WTC11 (cell line): ENCODE results near the gene ABHD3. TPM values are rescaled to one million over a fixed set of nuclear protein-coding genes. Genes with fewer than 3 reads are reported as not detected.

Experiments used
- ATAC-seq: fragments of 200-7000 bp; cut with Tn5 transposase; 2 replicates; pipeline ENCODE4 v1.10.0; 2021; ENCODE audit warnings: mild to moderate bottlenecking, moderate library complexity
- CTCF ChIA-PET: fragments of 300-600 bp; sonication (Branson Sonifier 250); formaldehyde crosslinking; loops from one replicate; lab custom pipeline; 2021; ENCODE audit warnings: antibody characterized with exemption; lab: Charles Lee
- POLR2A ChIA-PET: fragments of 350-600 bp; sonication (Branson Sonifier 250); formaldehyde crosslinking; loops from one replicate; lab custom pipeline; 2021; ENCODE audit warnings: antibody characterized with exemption; lab: Charles Lee
- DNase-seq: peaks from one replicate; pipeline ENCODE4 v3.0.0; 2021; ENCODE audit warnings: low spot score
- H3K27ac Mint-ChIP-seq: 2 replicates; pipeline ENCODE4 v1.8.0; 2021; ENCODE audit warnings: mixed read lengths
- H3K27me3 Mint-ChIP-seq: 2 replicates; pipeline ENCODE4 v1.8.0; 2021; ENCODE audit warnings: low read depth, mild to moderate bottlenecking, moderate library complexity, mixed read lengths
- H3K36me3 Mint-ChIP-seq: 2 replicates; pipeline ENCODE4 v1.8.0; 2021; ENCODE audit warnings: mixed read lengths
- H3K4me1 Mint-ChIP-seq: 2 replicates; pipeline ENCODE4 v1.8.0; 2022; ENCODE audit warnings: mixed read lengths
- H3K4me3 Mint-ChIP-seq: 2 replicates; pipeline ENCODE4 v1.8.0; 2021; ENCODE audit warnings: mild to moderate bottlenecking, moderate library complexity, mixed read lengths
- H3K9me3 Mint-ChIP-seq: 2 replicates; pipeline ENCODE4 v1.8.0; 2021; ENCODE audit warnings: mixed read lengths
- ATF1 ChIP-seq: sonication (generic); formaldehyde crosslinking; IDR thresholded peaks from 2 replicates; pipeline ENCODE4 v1.8.1; 2023; ENCODE audit warnings: mild to moderate bottlenecking, moderate library complexity, missing genetic modification reagents
- CREB1 ChIP-seq: sonication (generic); formaldehyde crosslinking; IDR thresholded peaks from 2 replicates; pipeline ENCODE4 v1.8.0; 2023; ENCODE audit warnings: mild to moderate bottlenecking, missing genetic modification reagents
- CTCF ChIP-seq: fragments of 200-600 bp; IDR thresholded peaks from 2 replicates; pipeline ENCODE4 v1.8.0; 2022; ENCODE audit warnings: antibody characterized with exemption
- EMX1 ChIP-seq: fragments of 250-450 bp; sonication (Bioruptor Pico); IDR thresholded peaks from 2 replicates; pipeline ENCODE4 v1.8.0; 2021; ENCODE audit warnings: mild to moderate bottlenecking
- FOXK1 ChIP-seq: sonication (generic); formaldehyde crosslinking; IDR thresholded peaks from 2 replicates; pipeline ENCODE4 v1.8.0; 2022; ENCODE audit warnings: mild to moderate bottlenecking, moderate library complexity, missing genetic modification reagents
- GABPB1 ChIP-seq: sonication (generic); formaldehyde crosslinking; IDR thresholded peaks from 2 replicates; pipeline ENCODE4 v1.8.1; 2023; ENCODE audit warnings: mild to moderate bottlenecking, missing genetic modification reagents
- GRHL2 ChIP-seq: fragments of 250-450 bp; sonication (Bioruptor Pico); IDR thresholded peaks from 2 replicates; pipeline ENCODE4 v1.8.0; 2022; ENCODE audit warnings: mild to moderate bottlenecking, moderate library complexity; ENCODE audit not compliant: insufficient replicate concordance, severe bottlenecking
- GTF2I ChIP-seq: fragments of 250-450 bp; sonication (Bioruptor Pico); conservative IDR thresholded peaks from 2 replicates; pipeline ENCODE4 v1.4.0; 2021; ENCODE audit warnings: mild to moderate bottlenecking
- IRF2 ChIP-seq: sonication (generic); formaldehyde crosslinking; IDR thresholded peaks from 2 replicates; pipeline ENCODE4 v1.8.0; 2022; ENCODE audit warnings: low read depth, missing genetic modification reagents, borderline replicate concordance
- JUN ChIP-seq: sonication (generic); formaldehyde crosslinking; IDR thresholded peaks from 2 replicates; pipeline ENCODE4 v1.8.0; 2023; ENCODE audit warnings: mild to moderate bottlenecking, missing genetic modification reagents
- NFE2L1 ChIP-seq: sonication (generic); formaldehyde crosslinking; IDR thresholded peaks from 2 replicates; pipeline ENCODE4 v1.8.1; 2023; ENCODE audit warnings: missing genetic modification reagents
- NR1H2 ChIP-seq: sonication (generic); formaldehyde crosslinking; IDR thresholded peaks from 2 replicates; pipeline ENCODE4 v1.9.0; 2021; ENCODE audit warnings: mild to moderate bottlenecking, moderate library complexity, missing genetic modification reagents
- NR2C2 ChIP-seq: sonication (generic); formaldehyde crosslinking; IDR thresholded peaks from 2 replicates; pipeline ENCODE4 v1.8.0; 2022; ENCODE audit warnings: mild to moderate bottlenecking, missing genetic modification reagents
- SMAD3 ChIP-seq: sonication (generic); formaldehyde crosslinking; IDR thresholded peaks from 2 replicates; pipeline ENCODE4 v1.8.0; 2022; ENCODE audit warnings: missing genetic modification reagents, mild to moderate bottlenecking, borderline replicate concordance
- ZNF121 ChIP-seq: sonication (generic); formaldehyde crosslinking; IDR thresholded peaks from 2 replicates; pipeline ENCODE4 v1.8.0; 2023; ENCODE audit warnings: missing genetic modification reagents
- ZNF138 ChIP-seq: sonication (generic); formaldehyde crosslinking; conservative IDR thresholded peaks from 2 replicates; pipeline ENCODE4 v1.8.1; 2022; ENCODE audit warnings: mild to moderate bottlenecking, moderate library complexity, missing genetic modification reagents
- ZNF281 ChIP-seq: sonication (generic); formaldehyde crosslinking; IDR thresholded peaks from 2 replicates; pipeline ENCODE4 v1.8.0; 2023; ENCODE audit warnings: mild to moderate bottlenecking, missing genetic modification reagents
- ZNF423 ChIP-seq: fragments of 250-450 bp; sonication (Bioruptor Pico); IDR thresholded peaks from 2 replicates; pipeline ENCODE4 v2.1.2; 2022; ENCODE audit warnings: mild to moderate bottlenecking, moderate library complexity
- total RNA-seq: library from RNA; stranded (reverse); gene quantifications from 3 replicates; pipeline ENCODE4 v1.2.3, GENCODE V29; 2021
- TF ChIP-seq, protein P1 (sequence below): fragments of 250-450 bp; sonication (Bioruptor Pico); conservative IDR thresholded peaks from 2 replicates; pipeline ENCODE4 v1.9.0; 2021; ENCODE audit warnings: mild to moderate bottlenecking
- TF ChIP-seq, protein P2 (sequence below): fragments of 250-450 bp; sonication (Bioruptor Pico); IDR thresholded peaks from 2 replicates; pipeline ENCODE4 v2.1.2; 2022; ENCODE audit warnings: mild to moderate bottlenecking, moderate library complexity
- TF ChIP-seq, protein P3 (sequence below): fragments of 250-450 bp; sonication (Bioruptor Pico); IDR thresholded peaks from 2 replicates; pipeline ENCODE4 v1.9.0; 2021; ENCODE audit warnings: mild to moderate bottlenecking
- TF ChIP-seq, protein P4 (sequence below): sonication (generic); formaldehyde crosslinking; IDR thresholded peaks from 2 replicates; pipeline ENCODE4 v1.8.0; 2022; ENCODE audit warnings: mild to moderate bottlenecking, missing genetic modification reagents

The ABHD3 gene
- total RNA-seq, 1 experiment from 2014 or later, result 11.1 TPM

- TF ChIP-seq ZNF281 (CRISPR knock-in tag), result no peak
- TF ChIP-seq, protein P1, sequence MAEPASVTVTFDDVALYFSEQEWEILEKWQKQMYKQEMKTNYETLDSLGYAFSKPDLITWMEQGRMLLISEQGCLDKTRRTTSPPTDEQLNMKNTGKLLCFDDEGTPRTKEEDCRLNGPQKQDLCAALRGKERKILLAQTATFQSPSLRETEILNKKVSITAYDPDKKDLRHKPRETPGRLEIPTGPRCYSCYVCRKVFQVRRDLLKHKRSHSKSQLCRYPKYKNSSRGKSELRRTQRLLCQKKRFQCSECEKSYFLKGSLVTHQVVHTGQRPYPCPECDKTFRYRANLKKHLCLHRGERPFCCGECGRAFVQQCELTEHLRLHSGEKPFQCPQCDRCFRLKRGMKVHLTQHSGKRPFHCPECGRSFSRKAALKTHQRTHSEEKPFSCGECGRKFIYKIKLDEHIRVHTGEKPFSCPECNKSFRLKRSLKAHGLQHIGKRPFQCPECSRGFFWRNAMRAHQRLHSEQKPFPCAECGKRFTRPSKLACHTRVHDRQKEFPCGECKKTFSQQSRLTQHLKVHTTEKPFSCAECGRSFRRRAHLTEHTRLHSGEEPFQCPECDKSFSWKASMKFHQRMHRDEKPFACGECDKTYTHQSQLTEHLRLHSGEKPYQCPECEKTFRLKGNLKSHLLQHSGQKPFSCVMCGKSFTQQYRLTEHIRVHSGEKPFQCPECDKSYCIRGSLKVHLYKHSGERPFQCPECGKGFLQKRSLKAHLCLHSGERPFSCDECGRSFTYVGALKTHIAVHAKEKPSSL, result no peak
- peak; percentile 37; the same call in 1 of the 2 replicates for TF ChIP-seq NFE2L1 (CRISPR knock-in tag)
- TF ChIP-seq NR1H2 (CRISPR knock-in tag), result no peak
- TF ChIP-seq ZNF138 (CRISPR knock-in tag), result no peak
- TF ChIP-seq SMAD3 (CRISPR knock-in tag), result peak; percentile 50; the same call in 1 of the 2 replicates
- TF ChIP-seq GABPB1, result peak; percentile 57; the same call in 1 of the 2 replicates
- TF ChIP-seq, protein P2, sequence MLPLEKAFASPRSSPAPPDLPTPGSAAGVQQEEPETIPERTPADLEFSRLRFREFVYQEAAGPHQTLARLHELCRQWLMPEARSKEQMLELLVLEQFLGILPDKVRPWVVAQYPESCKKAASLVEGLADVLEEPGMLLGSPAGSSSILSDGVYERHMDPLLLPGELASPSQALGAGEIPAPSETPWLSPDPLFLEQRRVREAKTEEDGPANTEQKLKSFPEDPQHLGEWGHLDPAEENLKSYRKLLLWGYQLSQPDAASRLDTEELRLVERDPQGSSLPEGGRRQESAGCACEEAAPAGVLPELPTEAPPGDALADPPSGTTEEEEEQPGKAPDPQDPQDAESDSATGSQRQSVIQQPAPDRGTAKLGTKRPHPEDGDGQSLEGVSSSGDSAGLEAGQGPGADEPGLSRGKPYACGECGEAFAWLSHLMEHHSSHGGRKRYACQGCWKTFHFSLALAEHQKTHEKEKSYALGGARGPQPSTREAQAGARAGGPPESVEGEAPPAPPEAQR, result no peak
- TF ChIP-seq, protein P3, sequence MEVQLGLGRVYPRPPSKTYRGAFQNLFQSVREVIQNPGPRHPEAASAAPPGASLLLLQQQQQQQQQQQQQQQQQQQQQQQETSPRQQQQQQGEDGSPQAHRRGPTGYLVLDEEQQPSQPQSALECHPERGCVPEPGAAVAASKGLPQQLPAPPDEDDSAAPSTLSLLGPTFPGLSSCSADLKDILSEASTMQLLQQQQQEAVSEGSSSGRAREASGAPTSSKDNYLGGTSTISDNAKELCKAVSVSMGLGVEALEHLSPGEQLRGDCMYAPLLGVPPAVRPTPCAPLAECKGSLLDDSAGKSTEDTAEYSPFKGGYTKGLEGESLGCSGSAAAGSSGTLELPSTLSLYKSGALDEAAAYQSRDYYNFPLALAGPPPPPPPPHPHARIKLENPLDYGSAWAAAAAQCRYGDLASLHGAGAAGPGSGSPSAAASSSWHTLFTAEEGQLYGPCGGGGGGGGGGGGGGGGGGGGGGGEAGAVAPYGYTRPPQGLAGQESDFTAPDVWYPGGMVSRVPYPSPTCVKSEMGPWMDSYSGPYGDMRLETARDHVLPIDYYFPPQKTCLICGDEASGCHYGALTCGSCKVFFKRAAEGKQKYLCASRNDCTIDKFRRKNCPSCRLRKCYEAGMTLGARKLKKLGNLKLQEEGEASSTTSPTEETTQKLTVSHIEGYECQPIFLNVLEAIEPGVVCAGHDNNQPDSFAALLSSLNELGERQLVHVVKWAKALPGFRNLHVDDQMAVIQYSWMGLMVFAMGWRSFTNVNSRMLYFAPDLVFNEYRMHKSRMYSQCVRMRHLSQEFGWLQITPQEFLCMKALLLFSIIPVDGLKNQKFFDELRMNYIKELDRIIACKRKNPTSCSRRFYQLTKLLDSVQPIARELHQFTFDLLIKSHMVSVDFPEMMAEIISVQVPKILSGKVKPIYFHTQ (CRISPR knock-in tag), result no peak
- TF ChIP-seq ZNF423 (CRISPR knock-in tag), result peak; percentile 76
- peak; percentile 32; the same call in 1 of the 2 replicates for TF ChIP-seq FOXK1 (CRISPR knock-in tag)
- no peak for TF ChIP-seq ZNF121 (CRISPR knock-in tag)
- TF ChIP-seq EMX1 (CRISPR knock-in tag), result no peak
- TF ChIP-seq, all 79 proteins: peak for 14
These were observed at the start of gene ABHD3 (continued) for GRCh38 chr18:21704603-21705364.

DNA sequence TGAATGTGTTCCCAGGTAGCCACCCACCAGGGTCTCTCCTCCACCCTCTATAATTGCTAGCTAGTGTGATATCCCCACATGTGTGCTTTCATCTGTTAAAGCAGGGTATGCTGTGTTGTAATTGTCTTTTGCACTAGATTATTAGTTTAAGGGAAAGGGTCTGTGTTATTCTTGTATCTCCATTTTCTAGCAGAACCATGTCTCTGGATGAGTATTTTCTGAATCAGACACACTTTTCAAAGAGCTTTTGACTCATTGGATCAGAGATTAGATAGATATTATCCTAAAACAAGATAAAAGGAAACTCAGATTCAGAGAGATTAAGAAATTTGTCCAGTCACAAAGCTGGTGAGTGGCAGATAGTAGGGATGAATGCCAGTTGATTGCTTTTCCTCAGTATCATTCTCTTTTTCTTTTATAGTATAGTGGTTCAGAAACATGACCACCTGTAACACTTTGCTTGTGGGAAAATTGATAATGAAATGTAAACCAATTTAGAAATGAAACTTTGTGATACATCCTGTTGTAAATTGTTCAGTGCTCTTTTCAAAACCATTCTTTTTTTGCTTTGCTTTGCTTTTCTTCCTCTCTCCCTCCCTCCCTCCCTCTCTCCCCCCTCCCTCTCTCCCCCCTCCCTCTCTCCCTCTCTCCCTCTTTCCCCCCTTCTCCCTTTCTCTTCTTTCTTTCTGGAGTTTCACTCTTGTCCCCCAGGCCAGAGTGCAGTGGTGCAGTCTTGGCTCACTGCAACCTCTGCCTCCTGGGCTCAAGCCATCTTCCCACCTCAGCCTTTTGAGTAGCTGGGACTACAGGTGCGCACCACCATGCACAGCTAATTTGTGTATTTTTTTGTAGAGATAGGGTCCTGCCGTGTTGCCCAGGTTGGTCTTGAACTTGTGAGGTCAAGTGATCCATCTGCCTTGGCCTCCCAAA lies 43.5 kb upstream of the ABHD3 start:
- Mint-ChIP-seq H3K27ac (peak overlapping the region; percentile 57; the same call in 1 of the 2 replicates), H3K27me3 (no peaks in the 10 kb centered on the region), H3K4me1 (peaks cover 45% of the 10 kb centered on the region), H3K9me3 (no peaks in the 10 kb centered on the region), H3K36me3 (no peaks in the 10 kb centered on the region), H3K4me3 (no peak overlapping the region)
- no peak for ATAC-seq
- CTCF ChIA-PET, result interaction anchor here (1.1 to 2.6 kb wide), 3 partner anchors 36 to 148 kb away, joined by 3 to 14 read pairs (median 4); partner anchors contain the start of gene ESCO1
- no peak for DNase-seq
- POLR2A ChIA-PET, result interaction anchor here (1.0 kb wide), 1 partner anchor 44 kb away, joined by 3 read pairs; no protein-coding TSS in a partner anchor
- TF ChIP-seq JUN (CRISPR knock-in tag) (no peak), NR2C2 (CRISPR knock-in tag) (no peak), IRF2 (CRISPR knock-in tag) (no peak), CTCF (no peak), ATF1 (CRISPR knock-in tag) (no peak), EMX1 (CRISPR knock-in tag) (no peak), GRHL2 (CRISPR knock-in tag) (no peak), ZNF121 (CRISPR knock-in tag) (no peak), GTF2I (CRISPR knock-in tag) (no peak), CREB1 (CRISPR knock-in tag) (no peak), ZNF423 (CRISPR knock-in tag) (no peak), GABPB1 (no peak)
- TF ChIP-seq, protein P4, sequence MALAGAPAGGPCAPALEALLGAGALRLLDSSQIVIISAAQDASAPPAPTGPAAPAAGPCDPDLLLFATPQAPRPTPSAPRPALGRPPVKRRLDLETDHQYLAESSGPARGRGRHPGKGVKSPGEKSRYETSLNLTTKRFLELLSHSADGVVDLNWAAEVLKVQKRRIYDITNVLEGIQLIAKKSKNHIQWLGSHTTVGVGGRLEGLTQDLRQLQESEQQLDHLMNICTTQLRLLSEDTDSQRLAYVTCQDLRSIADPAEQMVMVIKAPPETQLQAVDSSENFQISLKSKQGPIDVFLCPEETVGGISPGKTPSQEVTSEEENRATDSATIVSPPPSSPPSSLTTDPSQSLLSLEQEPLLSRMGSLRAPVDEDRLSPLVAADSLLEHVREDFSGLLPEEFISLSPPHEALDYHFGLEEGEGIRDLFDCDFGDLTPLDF (CRISPR knock-in tag), result no peak
